ENCODE measurements around the gene DNAJC28.
"Not testable (repeated sequence)": the region's sequence is repeated elsewhere in the genome, so short reads cannot be mapped to it uniquely, and the experiment has no call there.

DNAJC28 gene

GRCh38 chr21:33491373-33492102 lies at the start of gene DNAJC28:
TSS of gene DNAJC28 (minus strand) at chr21:33491716. CDS start at chr21:33489393, 2,323 bp downstream.
- DNase-seq, result peak; percentile 96

GRCh38 chr21:33541105-33541711 lies 49.7 kb upstream of the DNAJC28 start:
- DNase-seq, result no peak

- DNase-seq, result no peak
These were observed 49.2 kb upstream of the DNAJC28 start for GRCh38 chr21:33540711-33541104.

- no peak for DNase-seq
These were observed 48.1 kb upstream of the DNAJC28 start for GRCh38 chr21:33539616-33540015.

GRCh38 chr21:33537212-33537611 lies 45.7 kb upstream of the DNAJC28 start:
- no peak for DNase-seq

DNA sequence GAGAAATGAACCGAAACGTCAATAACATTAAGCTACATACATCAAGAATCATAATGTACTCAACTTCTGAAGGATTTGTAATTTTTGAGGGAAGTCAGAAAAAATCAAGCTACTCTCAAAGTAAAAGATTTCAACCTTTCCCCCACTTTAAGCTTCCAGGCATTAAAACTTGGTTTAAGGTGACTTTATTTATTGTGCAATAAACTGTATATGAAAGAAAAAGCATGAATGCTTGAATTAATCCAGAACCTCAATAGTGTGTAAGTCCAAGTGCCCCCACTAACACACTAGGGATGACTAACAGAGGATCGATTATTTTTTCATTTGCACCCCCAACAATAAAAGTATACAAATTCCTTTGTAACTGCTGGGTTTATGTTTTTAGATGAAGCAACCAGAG lies 39.5 kb upstream of the DNAJC28 start:
- no peak for DNase-seq

GRCh38 chr21:33522953-33523349 lies 31.4 kb upstream of the DNAJC28 start:
- DNase-seq, result no peak

DNA sequence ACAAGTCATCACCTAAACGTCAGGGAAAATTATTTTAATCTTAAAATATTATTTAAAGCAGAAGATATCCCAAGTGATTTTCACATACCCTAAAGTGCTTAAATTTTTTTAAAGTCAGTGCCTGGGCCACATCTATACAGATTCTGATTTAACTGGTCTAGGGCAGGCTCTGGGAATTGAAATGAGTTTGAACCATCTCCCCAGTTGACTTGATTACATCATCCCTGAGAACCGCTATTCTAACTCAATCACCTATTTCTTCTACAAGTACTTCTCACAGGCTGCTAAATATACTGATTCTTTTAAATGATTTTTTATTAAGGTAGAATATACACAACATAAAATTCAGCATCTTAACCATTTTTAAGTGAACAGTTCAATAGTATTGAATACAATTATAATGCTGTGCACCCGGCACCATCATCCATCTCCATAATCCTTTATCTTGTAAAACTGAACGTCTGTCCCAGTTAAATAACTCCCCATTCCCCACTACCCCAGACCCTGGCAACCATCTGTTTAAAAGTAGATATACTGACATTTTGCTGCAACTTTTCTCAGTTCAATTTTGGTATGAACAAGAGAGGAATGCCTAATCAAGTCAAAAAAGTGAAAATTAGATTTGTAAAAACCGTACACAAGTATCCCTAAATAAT lies 30.9 kb upstream of the DNAJC28 start:
- no peak for DNase-seq

DNA sequence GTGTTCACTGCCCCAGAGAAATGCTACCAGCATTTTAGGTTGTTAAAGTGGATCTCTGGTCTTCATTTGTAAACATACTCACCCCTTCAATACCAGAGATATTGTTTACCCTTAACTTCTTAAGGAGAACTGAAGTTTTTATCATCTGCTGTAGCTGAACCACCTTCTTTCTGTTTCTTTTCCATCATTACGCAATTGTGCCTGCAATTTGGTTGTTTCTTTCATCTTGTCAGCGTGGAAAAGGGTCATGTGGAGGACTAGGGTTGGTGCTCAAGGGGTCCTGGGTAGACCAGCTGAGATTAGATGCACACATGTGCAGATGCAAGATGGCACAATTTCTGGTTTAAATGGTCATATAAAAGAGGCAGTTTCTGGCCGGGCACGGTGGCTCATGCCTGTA lies 27.4 kb upstream of the DNAJC28 start:
- no peak for DNase-seq

GRCh38 chr21:33514229-33514628 lies 22.7 kb upstream of the DNAJC28 start:
- DNase-seq, result no peak

- no peak for DNase-seq
These were observed 21.0 kb upstream of the DNAJC28 start for GRCh38 chr21:33512481-33512880.

- DNase-seq, result no peak
These were observed 20.1 kb upstream of the DNAJC28 start for GRCh38 chr21:33511639-33512038.

- no peak for DNase-seq
These were observed 19.3 kb upstream of the DNAJC28 start for GRCh38 chr21:33510826-33511225.

DNA sequence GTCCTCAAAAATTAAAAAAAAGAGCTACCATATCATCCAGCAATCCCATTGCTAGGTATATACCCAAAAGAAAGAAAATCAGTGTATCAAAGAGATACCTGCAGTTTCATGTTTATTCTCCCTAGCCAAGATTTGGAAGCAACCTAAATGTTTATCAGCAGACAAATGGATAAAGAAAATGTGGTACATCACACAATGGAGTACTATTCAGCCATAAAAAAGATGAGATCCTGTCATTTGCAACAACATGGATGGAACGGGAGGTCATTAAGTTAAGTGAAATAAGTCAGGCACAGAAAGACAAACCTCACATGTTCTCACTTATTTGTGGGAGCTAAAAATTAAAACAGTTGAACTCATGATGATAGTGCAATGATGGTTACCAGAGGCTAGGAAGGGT lies 15.5 kb upstream of the DNAJC28 start:
- not testable (repeated sequence) for DNase-seq

- no peak for DNase-seq
These were observed 14.3 kb upstream of the DNAJC28 start for GRCh38 chr21:33505833-33506232.

- DNase-seq, result no peak
These were observed 4.8 kb upstream of the DNAJC28 start for GRCh38 chr21:33496345-33496744.

- no peak for DNase-seq
These were observed 4.2 kb upstream of the DNAJC28 start for GRCh38 chr21:33495743-33496142.

- DNase-seq, result no peak
These were observed 2.2 kb upstream of the DNAJC28 start for GRCh38 chr21:33493756-33494155.

DNA sequence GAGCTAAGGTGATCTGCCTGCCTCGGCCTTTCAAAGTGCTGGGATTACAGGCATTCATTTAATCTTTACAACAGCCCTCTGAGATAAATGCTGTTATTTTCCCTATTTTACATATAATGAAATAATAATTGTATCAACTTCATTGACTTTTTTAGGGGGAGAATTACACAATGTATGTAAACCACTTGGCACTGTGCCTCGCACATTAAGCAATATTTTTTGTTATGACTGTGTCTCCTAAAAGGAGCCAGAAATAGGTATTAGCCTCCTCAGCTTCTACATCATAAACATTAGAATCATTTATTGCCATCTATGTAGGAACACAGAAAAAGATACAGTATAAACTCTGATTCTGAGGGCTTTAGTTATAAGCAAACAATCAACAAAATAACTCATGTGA lies 1.1 kb upstream of the DNAJC28 start:
- no peak for DNase-seq

DNA sequence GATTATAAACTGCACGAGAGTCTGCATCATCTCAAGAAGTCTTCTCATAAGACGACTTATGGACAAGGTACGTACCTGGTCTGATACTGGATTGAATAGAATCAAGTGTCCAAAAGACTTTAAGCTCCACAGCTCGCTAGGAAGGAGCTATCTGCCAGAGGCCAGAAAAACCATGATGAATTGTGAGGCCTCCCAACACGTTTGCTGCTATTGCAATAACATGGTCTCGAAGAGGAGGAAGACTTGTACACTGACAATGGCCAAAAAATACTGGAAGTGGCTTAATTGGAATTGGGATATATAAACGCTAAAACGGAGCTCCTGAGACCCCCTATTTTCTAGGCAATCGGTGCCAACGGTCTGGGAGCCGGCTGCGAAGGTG lies 534 bp downstream of the DNAJC28 start:
- peak; percentile 83 for DNase-seq

DNA sequence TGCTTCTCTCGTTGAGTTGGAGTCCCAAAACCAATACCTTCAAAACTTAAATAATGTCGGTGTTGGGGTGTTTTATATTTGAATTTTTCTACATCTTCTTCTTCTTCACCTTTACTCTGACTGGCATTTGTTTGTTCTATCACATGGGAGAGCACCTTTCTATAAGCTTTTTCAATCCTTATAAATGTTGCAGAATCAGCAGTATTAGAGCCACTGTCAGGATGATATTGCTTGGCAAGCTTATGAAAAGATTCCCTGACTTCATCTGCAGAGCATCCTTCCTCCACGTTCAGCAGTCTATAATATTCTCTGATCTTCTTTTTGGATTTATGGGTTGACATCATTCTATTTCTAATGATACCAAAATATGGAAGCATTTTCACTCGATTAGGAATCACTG lies 2.6 kb downstream of the DNAJC28 start:
- no peak for DNase-seq

GRCh38 chr21:33487996-33488395 lies 3.5 kb downstream of the DNAJC28 start:
- no peak for DNase-seq

DNA sequence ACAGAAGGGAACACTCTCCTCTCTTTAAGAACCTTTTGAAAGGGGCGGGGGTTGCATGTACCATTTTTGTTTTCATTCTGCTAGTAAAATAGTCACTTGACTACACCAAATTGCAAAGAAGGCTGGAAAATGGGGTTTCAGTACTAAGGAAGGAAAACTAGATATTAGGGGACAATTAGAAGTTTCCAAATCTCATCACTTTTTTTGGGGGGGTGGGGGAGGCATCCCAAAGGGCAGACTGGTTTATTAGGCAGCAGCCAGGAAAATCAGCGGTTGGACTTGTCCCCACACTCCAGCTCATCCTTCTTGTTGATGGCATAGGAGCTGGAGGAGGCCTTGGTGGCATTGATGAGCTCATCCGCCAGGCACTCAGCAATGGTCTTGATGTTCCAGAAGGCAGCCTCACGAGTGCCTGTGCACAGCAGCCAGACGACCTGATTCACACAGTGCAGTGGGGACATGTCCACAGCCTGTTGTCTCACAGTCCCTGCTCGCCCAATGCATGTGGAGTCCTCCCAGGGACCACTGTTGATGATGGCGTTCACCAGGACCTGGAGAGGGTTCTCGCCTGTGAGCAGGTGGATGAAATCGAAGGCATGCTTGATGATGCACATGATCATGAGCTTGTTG lies 10.1 kb downstream of the DNAJC28 start:
- DNase-seq, result no peak

All from NCI-H1694 treated with DMSO at 0.1 percent for 48 hours (cell line).